IMR-90 (cell line): ENCODE results near the gene SMC1B. TPM values are rescaled to one million over a fixed set of nuclear protein-coding genes. Genes with fewer than 3 reads are reported as not detected.

Source experiments
- ATAC-seq: fragments of 200-7000 bp; cut with Tn5 transposase; 2 replicates; pipeline ENCODE4 v1.9.1; 2020; ENCODE audit warnings: low read depth, mild to moderate bottlenecking, moderate library complexity
- BruUV-seq: library from RNA; stranded (reverse); fragments of 400-500 nt; replicated peaks from 2 replicates; lab custom pipeline; 2021; lab: Mats Ljungman, UMichigan
- CTCF ChIA-PET: fragments of 300-600 bp; formaldehyde crosslinking; extraction: SDS; loops from one replicate; lab custom pipeline; 2021; ENCODE audit warnings: antibody characterized with exemption; lab: Yijun Ruan, JAX
- POLR2A ChIA-PET: fragments of 300-600 bp; sonication (Branson Sonifier 250); formaldehyde crosslinking; loops from one replicate; lab custom pipeline; 2022; ENCODE audit warnings: antibody characterized with exemption; ENCODE audit not compliant: unreplicated experiment; lab: Charles Lee
- DNase-seq: peaks from one replicate; pipeline ENCODE4 v3.0.0; 2013
- H2AFZ ChIP-seq: replicated peaks from 2 replicates; pipeline ENCODE3; 2013; ENCODE audit warnings: low read length, mild to moderate bottlenecking; ENCODE audit not compliant: poor library complexity
- H2AK5ac ChIP-seq: 2 replicates; pipeline ENCODE4 v1.6.1; 2013; ENCODE audit warnings: low read depth, low read length, inconsistent platforms
- H2AK9ac ChIP-seq: replicated peaks from 2 replicates; pipeline ENCODE3; 2013; ENCODE audit warnings: mild to moderate bottlenecking, low read depth, low read length, moderate library complexity; ENCODE audit not compliant: poor library complexity
- H2BK120ac ChIP-seq: 2 replicates; pipeline ENCODE4 v1.6.1; 2013; ENCODE audit warnings: low read depth, low read length, inconsistent platforms
- H2BK15ac ChIP-seq: 3 replicates; pipeline ENCODE4 v1.6.1; 2013; ENCODE audit warnings: low read depth, low read length, inconsistent platforms
- H2BK20ac ChIP-seq: 2 replicates; pipeline ENCODE4 v1.6.1; 2013; ENCODE audit warnings: low read depth, mild to moderate bottlenecking, inconsistent platforms, low read length, moderate library complexity
- H2BK5ac ChIP-seq: 2 replicates; pipeline ENCODE4 v1.6.1; 2013; ENCODE audit warnings: mild to moderate bottlenecking, low read depth, low read length, inconsistent platforms; ENCODE audit not compliant: poor library complexity, severe bottlenecking
- H3K14ac ChIP-seq: replicated peaks from 2 replicates; pipeline ENCODE4 v1.6.1; 2013; ENCODE audit warnings: low read depth, low read length, inconsistent platforms
- H3K18ac ChIP-seq: 2 replicates; pipeline ENCODE4 v1.6.1; 2013; ENCODE audit warnings: low read depth, low read length, control low read depth
- H3K23ac ChIP-seq: 2 replicates; pipeline ENCODE4 v1.6.1; 2013; ENCODE audit warnings: low read depth, low read length, inconsistent platforms
- H3K27ac ChIP-seq: 2 replicates; pipeline ENCODE4 v1.5.1; 2013; ENCODE audit warnings: mild to moderate bottlenecking, control low read depth, low read length; ENCODE audit not compliant: insufficient read depth
- H3K27me3 ChIP-seq: 2 replicates; pipeline ENCODE4 v1.6.1; 2013; ENCODE audit warnings: low read length; ENCODE audit not compliant: control insufficient read depth, insufficient read depth
- H3K36me3 ChIP-seq: 2 replicates; pipeline ENCODE4 v1.6.1; 2013; ENCODE audit warnings: low read length, mixed read lengths; ENCODE audit not compliant: control insufficient read depth, insufficient read depth
- H3K4ac ChIP-seq: 2 replicates; pipeline ENCODE4 v1.6.1; 2013; ENCODE audit warnings: low read depth, low read length, inconsistent platforms
- H3K4me1 ChIP-seq: 2 replicates; pipeline ENCODE4 v1.6.1; 2013; ENCODE audit warnings: low read length, mixed read lengths; ENCODE audit not compliant: control insufficient read depth, insufficient read depth
- H3K4me2 ChIP-seq: 2 replicates; pipeline ENCODE4 v1.6.1; 2013; ENCODE audit warnings: low read depth, mild to moderate bottlenecking, control low read depth, low read length, moderate library complexity
- H3K4me3 ChIP-seq: 2 replicates; pipeline ENCODE4 v1.5.1; 2013; ENCODE audit warnings: low read depth, mild to moderate bottlenecking, control low read depth, low read length, moderate library complexity; ENCODE audit not compliant: insufficient read depth
- H3K56ac ChIP-seq: 2 replicates; pipeline ENCODE4 v1.6.1; 2013; ENCODE audit warnings: low read length, inconsistent platforms; ENCODE audit not compliant: insufficient read depth; ENCODE audit errors: extremely low read depth
- H3K79me1 ChIP-seq, 2 experiments: 2 replicates each; pipeline ENCODE4 v1.6.1; 2013; ENCODE audit warnings: low read length in 2 of 2, inconsistent platforms in 1 of 2, low read depth in 1 of 2
- H3K9ac ChIP-seq: 2 replicates; pipeline ENCODE4 v1.6.1; 2013; ENCODE audit warnings: low read depth, low read length, control low read depth
- H3K9me1 ChIP-seq: 2 replicates; pipeline ENCODE4 v1.6.1; 2013; ENCODE audit warnings: low read length, inconsistent platforms; ENCODE audit not compliant: insufficient read depth
- H3K9me3 ChIP-seq: 2 replicates; pipeline ENCODE4 v1.6.1; 2013; ENCODE audit warnings: low read length; ENCODE audit not compliant: control insufficient read depth, insufficient read depth
- H4K20me1 ChIP-seq: 2 replicates; pipeline ENCODE4 v1.6.1; 2013; ENCODE audit warnings: low read length, inconsistent platforms; ENCODE audit not compliant: insufficient read depth
- H4K5ac ChIP-seq: 2 replicates; pipeline ENCODE4 v1.6.1; 2013; ENCODE audit warnings: mild to moderate bottlenecking, low read depth, low read length, control low read depth
- H4K8ac ChIP-seq, 2 experiments: 2 replicates each; pipeline ENCODE4 v1.6.1; 2013; ENCODE audit warnings: low read depth in 2 of 2, low read length in 2 of 2, control low read depth in 1 of 2, inconsistent platforms in 1 of 2
- H4K91ac ChIP-seq: 2 replicates; pipeline ENCODE4 v1.6.1; 2013; ENCODE audit warnings: low read depth, low read length, inconsistent platforms; ENCODE audit not compliant: insufficient read depth
- CTCF ChIP-seq: conservative IDR thresholded peaks from 2 replicates; pipeline ENCODE4 v1.5.1; 2012; ENCODE audit warnings: mild to moderate bottlenecking, low read depth, low read length, improper control_type of control experiment
- MAFK ChIP-seq: IDR thresholded peaks from 2 replicates; pipeline ENCODE4 v1.6.1; 2012; ENCODE audit warnings: low read depth, low read length, improper control_type of control experiment
- MAZ ChIP-seq: IDR thresholded peaks from 2 replicates; pipeline ENCODE4 v1.6.1; 2012; ENCODE audit warnings: low read depth, mild to moderate bottlenecking, low read length, improper control_type of control experiment, moderate library complexity, borderline replicate concordance
- RCOR1 ChIP-seq: IDR thresholded peaks from 2 replicates; pipeline ENCODE4 v1.6.1; 2012; ENCODE audit warnings: mild to moderate bottlenecking, low read length, improper control_type of control experiment; ENCODE audit not compliant: insufficient replicate concordance
- WGBS, 2 experiments: methylation state at CpG; one replicate each; pipeline versions ENCODE4 v1.1.5 to v1.1.7; 2013; ENCODE audit warnings: missing lambda C conversion rate in 2 of 2; ENCODE audit not compliant: insufficient read length in 1 of 2; ENCODE audit errors: extremely low coverage in 2 of 2; 5-methylcytosine and 5-hydroxymethylcytosine counted together
- dilution Hi-C: fragments of 300-500 bp; cut with HindIII; formaldehyde crosslinking; loops from one replicate; pipeline ENCODE4 v1.14.3; 2018; ENCODE audit warnings: low sequenced_read_pairs; ENCODE audit not compliant: unreplicated experiment
- in situ Hi-C: fragments of 300-500 bp; cut with MboI; formaldehyde crosslinking; loops from 3 replicates; pipeline ENCODE4 v1.14.3; 2019; ENCODE audit warnings: low sequenced_read_pairs, inconsistent platforms, mixed read lengths
- intact Hi-C: fragments of 100-400 bp; cut with micrococcal nuclease; formaldehyde crosslinking; loops from 2 replicates; pipeline ENCODE4 v1.10.0; 2022
- polyA plus RNA-seq, 3 experiments: library from polyadenylated mRNA; depleted of rRNA; stranded (reverse); fragments of >200 nt; gene quantifications; 2 replicates each; pipeline ENCODE4 v1.2.3, GENCODE V29; 2012; ENCODE audit warnings: low replicate concordance in 1 of 3
- total RNA-seq: library from RNA; depleted of rRNA; stranded (reverse); fragments of >200 nt; gene quantifications from 2 replicates; pipeline ENCODE4 v1.2.3, GENCODE V29; 2012

Gene SMC1B
- total and polyA plus RNA-seq, 2 of the 4 experiments (the other 2 are of a cell fraction) = not detected

GRCh38 chr22:45337536-45337935 lies 75.9 kb downstream of the SMC1B start:
- BruUV-seq = no TSS peak
- H4K91ac ChIP-seq = no peak overlapping the region
- no peak overlapping the region for H2AK9ac ChIP-seq
- H2BK20ac ChIP-seq = no peak overlapping the region
- no peaks in the 10 kb centered on the region for H3K79me1 ChIP-seq
- H2BK120ac ChIP-seq = no peak overlapping the region
- 84% methylated on average over 5 of the region's 9 CpGs; no CpG with 5 or more reads in 1 of the 2 experiments for WGBS, 2 experiments
- H3K36me3 ChIP-seq = peaks cover 50% of the 10 kb centered on the region
- no peak overlapping the region for H3K4me3 ChIP-seq
- no peak overlapping the region for H2BK5ac ChIP-seq
- no peak overlapping the region for H4K8ac ChIP-seq
- H3K27ac ChIP-seq = no peak overlapping the region
- H3K23ac ChIP-seq = no peak overlapping the region
- H3K9me3 ChIP-seq = no peaks in the 10 kb centered on the region
- no peak overlapping the region for H4K5ac ChIP-seq
- no peak overlapping the region for H3K4ac ChIP-seq
- no peak for ATAC-seq
- no peak overlapping the region for H3K56ac ChIP-seq
- DNase-seq = no peak
- H2BK15ac ChIP-seq = no peak overlapping the region
- dilution Hi-C loops (no loop called here), in situ Hi-C loops (no loop called here), intact Hi-C loops (no loop called here)
- ChIA-PET POLR2A (no interaction called here), CTCF (no interaction called here)
- H2AFZ ChIP-seq = no peak overlapping the region
- H4K20me1 ChIP-seq = no peaks in the 10 kb centered on the region
- TF ChIP-seq MAFK (no peak), CTCF (no peak), MAZ (no peak), RCOR1 (no peak)
- H3K18ac ChIP-seq = no peak overlapping the region
- H3K14ac ChIP-seq = no peak overlapping the region
- H3K4me1 ChIP-seq = no peaks in the 10 kb centered on the region; the same call in 1 of the 2 replicates
- H3K27me3 ChIP-seq = no peaks in the 10 kb centered on the region
- H3K9ac ChIP-seq = no peak overlapping the region
- H3K9me1 ChIP-seq = no peaks in the 10 kb centered on the region
- no peak overlapping the region for H3K4me2 ChIP-seq
- H2AK5ac ChIP-seq = no peak overlapping the region
